NCI-H1417 treated with DMSO at 0.1 percent for 48 hours (cell line): ENCODE measurements around the gene ASS1.

Experiments used
- DNase-seq: peaks from one replicate; lab custom pipeline; 2025; lab: John Stamatoyannopoulos, UW

Gene ASS1

DNA sequence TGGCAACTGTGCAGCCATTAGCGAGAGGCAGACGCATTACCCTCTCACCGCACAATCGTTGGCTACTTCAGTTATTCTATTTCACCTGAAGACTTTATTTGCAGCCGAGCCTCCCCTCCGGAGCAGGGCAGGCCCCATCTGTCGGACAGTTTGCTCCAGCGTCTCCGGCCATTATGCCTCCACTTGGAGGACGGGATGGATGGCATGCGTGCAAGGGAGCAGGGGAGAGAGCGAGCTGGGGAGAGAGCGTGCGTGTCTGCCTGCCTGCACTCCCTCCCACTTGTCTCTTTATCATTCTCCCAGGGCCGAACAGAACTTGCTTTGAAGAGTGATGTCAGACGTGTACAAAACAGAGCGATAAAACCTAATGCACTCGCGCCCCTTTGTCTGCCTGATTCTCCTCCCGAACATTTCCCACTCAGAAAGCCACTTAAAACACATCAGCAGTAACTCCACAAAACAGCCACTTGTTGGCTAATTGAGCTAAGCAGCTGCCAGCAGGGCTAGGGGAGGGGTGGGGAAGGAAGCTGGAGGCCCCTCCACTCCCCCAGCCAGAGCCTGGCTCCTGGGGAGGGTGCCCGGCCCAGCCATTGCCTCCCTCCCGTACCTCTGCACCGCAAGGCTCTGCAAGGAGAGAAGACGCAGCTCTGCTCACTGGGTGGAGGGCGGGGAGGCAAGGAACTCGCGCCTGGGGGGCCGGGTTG, 91.2 kb downstream of the ASS1 start:
- DNase-seq, result peak; percentile 94

DNA sequence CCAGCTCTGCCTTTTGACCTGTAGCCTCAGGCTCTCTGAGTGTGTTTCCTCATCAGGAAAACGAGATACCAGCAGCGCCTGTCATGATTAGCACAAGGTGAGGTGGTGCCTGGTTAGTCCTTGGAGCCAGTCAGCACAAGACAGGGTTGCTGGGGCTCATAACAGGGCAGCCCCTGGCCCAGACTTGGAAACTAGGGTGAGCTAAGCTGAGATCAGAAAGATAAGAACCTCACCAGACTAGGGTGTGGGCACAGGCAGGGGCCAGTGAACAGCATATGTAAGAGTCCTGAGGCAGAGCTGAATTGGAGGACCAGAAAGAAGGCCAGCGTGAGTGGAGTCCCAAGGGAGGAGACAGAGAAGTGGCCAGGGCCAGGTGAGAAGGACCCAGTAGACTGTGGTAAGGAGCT, 91.9 kb downstream of the ASS1 start:
- DNase-seq, result no peak

DNA sequence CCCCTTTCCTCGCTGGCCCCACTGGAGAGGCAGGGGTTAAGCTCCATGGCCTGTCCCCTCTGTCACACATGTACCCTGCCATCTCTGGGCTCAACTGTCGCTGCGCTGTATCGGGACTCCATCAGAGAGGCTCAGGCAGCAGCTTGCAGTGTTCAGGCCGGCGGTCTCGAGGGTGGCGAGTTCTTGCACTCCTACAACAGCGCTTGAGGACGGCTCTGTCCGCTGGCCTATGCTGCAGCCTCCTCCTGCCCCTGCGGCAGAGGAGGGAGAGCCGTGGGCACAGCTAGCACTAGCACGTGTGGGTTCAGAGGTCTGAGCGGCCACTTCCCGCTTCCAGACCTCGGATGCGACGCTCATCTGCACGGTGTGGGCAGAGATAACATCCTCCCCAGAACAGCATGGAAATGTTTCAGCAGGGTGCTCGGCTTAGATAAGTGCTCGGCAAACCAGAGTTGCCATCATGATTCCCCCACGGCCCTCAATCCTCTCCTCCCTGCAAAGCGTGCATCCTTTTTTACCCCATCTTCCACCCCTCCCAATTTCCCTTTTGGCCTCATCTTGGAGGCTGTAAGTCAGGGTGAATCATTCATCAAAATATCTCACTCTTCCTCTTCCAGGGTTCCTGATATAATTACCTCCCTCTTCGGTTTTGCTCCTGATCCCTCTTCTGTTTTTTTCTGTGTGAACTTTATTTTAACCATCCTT, 92.7 kb downstream of the ASS1 start:
- DNase-seq, result no peak

DNA sequence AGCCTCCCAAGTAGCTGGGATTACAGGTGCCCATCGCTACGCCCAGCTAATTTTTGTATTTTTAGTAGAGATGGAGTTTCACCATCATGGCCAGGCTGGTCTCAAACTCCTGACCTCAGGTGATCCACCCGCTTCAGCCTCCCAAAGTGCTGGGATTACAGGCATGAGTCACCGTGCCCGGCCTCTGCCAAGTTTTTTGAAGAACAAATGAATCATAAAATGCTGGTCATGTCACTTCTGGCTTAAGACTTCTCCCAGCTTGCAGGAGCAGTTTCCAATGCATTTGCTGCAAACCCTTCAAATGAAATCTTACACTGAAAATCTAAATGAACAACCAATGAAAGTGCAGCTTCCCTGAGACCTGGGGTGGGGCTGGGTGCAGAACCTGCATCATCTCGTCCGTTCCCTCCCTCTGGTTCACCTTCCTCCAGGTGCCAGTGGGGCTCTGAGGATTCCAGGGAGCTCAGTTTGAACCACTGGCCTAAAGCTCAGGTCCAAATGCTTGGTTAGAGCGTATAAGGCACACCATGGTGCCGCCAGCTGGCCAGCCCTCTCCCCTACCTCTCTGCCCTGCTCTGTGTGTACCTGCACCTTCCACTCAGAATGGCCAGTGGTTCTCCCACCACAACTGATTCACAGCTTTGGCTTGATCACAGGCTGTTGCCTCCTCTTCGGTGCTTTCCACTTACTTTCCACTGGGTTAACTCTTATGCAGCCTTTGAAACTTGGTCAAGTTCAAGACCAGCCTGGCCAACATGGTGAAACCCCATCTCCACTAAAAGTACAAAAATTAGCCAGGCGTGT, 94.9 kb downstream of the ASS1 start:
- DNase-seq, result no peak

DNA sequence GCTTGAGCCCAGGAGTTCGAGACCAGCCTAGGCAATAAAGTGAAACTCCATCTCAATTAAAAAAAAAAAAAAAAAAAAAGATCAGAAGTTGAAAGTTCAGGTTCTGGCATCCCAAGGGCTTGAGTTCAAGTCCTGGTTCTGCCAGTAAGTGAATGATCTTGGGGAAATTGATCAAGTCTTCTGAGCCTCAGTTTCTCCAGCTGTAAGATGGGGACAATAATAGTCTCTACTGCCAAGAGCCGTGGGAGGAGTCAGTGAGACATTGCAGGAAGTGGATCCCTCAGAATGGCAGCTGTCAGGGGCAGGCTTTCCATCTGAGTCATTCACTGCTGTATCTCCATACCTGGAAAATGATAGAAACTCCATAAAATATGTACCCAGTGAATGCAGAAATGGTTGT, 96.8 kb downstream of the ASS1 start:
- no peak for DNase-seq

GRCh38 chr9:130542038-130542437, 97.3 kb downstream of the ASS1 start:
- no peak for DNase-seq

GRCh38 chr9:130542457-130543228, 97.9 kb downstream of the ASS1 start:
- no peak for DNase-seq

- no peak for DNase-seq
Measured at GRCh38 chr9:130543368-130543767, 98.6 kb downstream of the ASS1 start.

DNA sequence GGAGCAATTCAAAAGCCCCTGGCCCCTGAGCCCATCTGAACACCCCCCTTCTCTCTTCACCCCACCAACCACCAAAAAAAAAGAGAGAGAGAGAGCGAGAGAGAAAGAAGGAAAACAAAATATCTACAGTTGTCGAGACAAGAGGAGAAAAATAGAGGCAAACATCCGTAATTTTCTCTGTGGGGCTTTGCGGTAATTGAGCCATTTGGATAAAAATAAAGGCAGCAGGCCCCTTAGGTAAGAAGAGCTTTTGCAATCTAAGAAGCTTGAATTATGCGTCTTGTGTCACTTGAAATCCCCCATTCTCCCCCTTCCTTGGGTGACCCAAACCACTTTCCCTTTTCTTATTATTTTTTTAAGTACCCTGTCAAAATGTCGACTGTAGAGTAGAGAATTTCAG, 99.1 kb downstream of the ASS1 start:
- DNase-seq, result no peak

GRCh38 chr9:130544364-130544763, 99.6 kb downstream of the ASS1 start:
- DNase-seq, result no peak

GRCh38 chr9:130548103-130548502, 103.3 kb downstream of the ASS1 start:
- DNase-seq, result no peak

- no peak for DNase-seq
Measured at GRCh38 chr9:130549093-130549735, 104.5 kb downstream of the ASS1 start.
